Aorta (tissue), 5 donors: ENCODE results near the gene HDAC6. TPM values are rescaled to one million over a fixed set of nuclear protein-coding genes. Genes with fewer than 3 reads are reported as not detected.
A peak's percentile ranks its signal among the peaks of the same experiment; 100 is the strongest.

Source experiments
- ATAC-seq: fragments of 200-7000 bp; cut with Tn5 transposase; one replicate; pipeline ENCODE4 v1.9.1; 2022; ENCODE audit warnings: moderate library complexity; ENCODE audit not compliant: low FRiP score
- DNase-seq, 2 donors: peaks; one replicate each; pipeline ENCODE4 v3.0.0-alpha.2; 2020
- H3K27ac ChIP-seq, 2 donors: one replicate each; pipeline ENCODE4 v1.5.1; 2013; ENCODE audit warnings: low read length in 2 of 2, mild to moderate bottlenecking in 2 of 2, moderate library complexity in 2 of 2, control low read depth in 1 of 2, inconsistent platforms in 1 of 2, low read depth in 1 of 2
- H3K27me3 ChIP-seq, 2 donors: one replicate each; pipeline ENCODE4 v1.6.1; 2013; ENCODE audit warnings: control low read depth in 1 of 2, low read length in 1 of 2, mild to moderate bottlenecking in 1 of 2, moderate library complexity in 1 of 2; ENCODE audit not compliant: insufficient read depth in 2 of 2, control insufficient read depth in 1 of 2
- H3K36me3 ChIP-seq, 2 donors: one replicate each; pipeline ENCODE4 v1.6.1; 2013; ENCODE audit warnings: control low read depth in 1 of 2, low read length in 1 of 2, mild to moderate bottlenecking in 1 of 2; ENCODE audit not compliant: insufficient read depth in 2 of 2, control insufficient read depth in 1 of 2
- H3K4me1 ChIP-seq, 2 donors: one replicate each; pipeline ENCODE4 v1.6.1; 2013; ENCODE audit warnings: low read length in 2 of 2, control low read depth in 1 of 2, mild to moderate bottlenecking in 1 of 2, moderate library complexity in 1 of 2; ENCODE audit not compliant: insufficient read depth in 2 of 2, control insufficient read depth in 1 of 2
- H3K4me3 ChIP-seq, 2 donors: one replicate each; pipeline ENCODE4 v1.5.1; 2013; ENCODE audit warnings: low read length in 2 of 2, control low read depth in 1 of 2, mild to moderate bottlenecking in 1 of 2
- H3K9me3 ChIP-seq: one replicate; pipeline ENCODE4 v1.6.1; 2013; ENCODE audit warnings: mild to moderate bottlenecking, low read length; ENCODE audit not compliant: control insufficient read depth
- WGBS, 2 donors: extraction: QIAGEN DNeasy Blood & Tissue Kit; methylation state at CpG; one replicate each; pipeline ENCODE4 v1.1.7; 2013; 5-methylcytosine and 5-hydroxymethylcytosine counted together
- intact Hi-C, 2 donors: fragments of 100-400 bp; cut with DNase I; formaldehyde crosslinking; loops; one replicate each; pipeline versions ENCODE4 v1.14.2 to v1.15.0; 2022
- polyA plus RNA-seq, 2 donors: library from polyadenylated mRNA; stranded (reverse); fragments of 200-250 nt; gene quantifications; one replicate each; pipeline ENCODE4 v1.2.3, GENCODE V29; 2013
- total RNA-seq, 2 donors: library from RNA; stranded (reverse); fragmentation: NEBNext Ultra II Directional; extraction: Animal tissue kit (Norgen Biotek cat#: 25700); gene quantifications; one replicate each; pipeline ENCODE4 v1.2.1, GENCODE V29; 2021
- donor health status: healthy with polysubstance abuse.
- donor health status: Bipolar disorder and iron deficiency.
- donor health status: DM: no; HTN: no; CAD: no.
- donor health status: DM: no; HTN: no; CAD: no.
- donor health status: DM: yes; HTN: yes; CAD: no.

Gene HDAC6
- total and polyA plus RNA-seq, 4 donors, result 28.0 to 229 (median 83.5) TPM

- ATAC-seq (no peak), DNase-seq (no peak)
- Histone ChIP-seq H3K4me3 (no peak overlapping the region), H3K36me3 (no peaks in the 10 kb centered on the region), H3K9me3 (no peaks in the 10 kb centered on the region), H3K27ac (no peak overlapping the region), H3K27me3 (no peaks in the 10 kb centered on the region), H3K4me1 (no peaks in the 10 kb centered on the region)
- WGBS, 2 donors, result 61 to 63% methylated on average over 13 of the region's 13 CpGs
- intact Hi-C loops, result no loop called here
Observed at GRCh38 chrX:48776818-48777439, 24.9 kb upstream of the HDAC6 start.

GRCh38 chrX:48779399-48779798, 22.5 kb upstream of the HDAC6 start:
- Histone ChIP-seq H3K27ac (no peak overlapping the region), H3K36me3 (no peaks in the 10 kb centered on the region), H3K27me3 (no peaks in the 10 kb centered on the region), H3K9me3 (no peaks in the 10 kb centered on the region), H3K4me1 (no peaks in the 10 kb centered on the region), H3K4me3 (no peak overlapping the region)
- 77 to 79% methylated on average over 7 of the region's 7 CpGs for whole genome bisulfite sequencing, 2 donors
- DNase-seq (no peak), ATAC-seq (no peak)
- intact Hi-C loops, result no loop called here

DNA sequence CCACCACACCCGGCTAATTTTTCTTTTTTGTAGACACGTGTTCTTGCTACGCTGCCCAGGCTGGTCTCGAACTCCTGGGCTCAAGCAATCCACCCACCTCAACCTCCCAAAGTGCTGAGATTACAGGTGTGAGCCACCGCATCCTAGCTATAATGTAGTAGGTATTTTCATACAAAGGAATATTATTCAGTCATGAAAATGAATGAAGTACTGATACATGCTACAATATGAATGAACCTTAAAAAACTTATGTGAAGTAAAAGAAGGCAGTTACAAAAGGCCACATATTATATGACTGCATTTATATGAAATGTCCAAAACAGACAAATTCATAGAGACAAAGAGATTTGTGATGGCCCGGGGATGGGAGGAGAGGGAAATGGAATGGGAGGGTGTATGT, 20.2 kb upstream of the HDAC6 start:
- Histone ChIP-seq H3K9me3 (no peaks in the 10 kb centered on the region), H3K4me1 (no peaks in the 10 kb centered on the region), H3K36me3 (no peaks in the 10 kb centered on the region), H3K27me3 (no peaks in the 10 kb centered on the region), H3K4me3 (no peak overlapping the region), H3K27ac (no peak overlapping the region)
- intact Hi-C loops, result no loop called here
- ATAC-seq, result no peak
- no peak for DNase-seq
- 89 to 92% methylated on average over 6 of the region's 6 CpGs for WGBS, 2 donors

DNA sequence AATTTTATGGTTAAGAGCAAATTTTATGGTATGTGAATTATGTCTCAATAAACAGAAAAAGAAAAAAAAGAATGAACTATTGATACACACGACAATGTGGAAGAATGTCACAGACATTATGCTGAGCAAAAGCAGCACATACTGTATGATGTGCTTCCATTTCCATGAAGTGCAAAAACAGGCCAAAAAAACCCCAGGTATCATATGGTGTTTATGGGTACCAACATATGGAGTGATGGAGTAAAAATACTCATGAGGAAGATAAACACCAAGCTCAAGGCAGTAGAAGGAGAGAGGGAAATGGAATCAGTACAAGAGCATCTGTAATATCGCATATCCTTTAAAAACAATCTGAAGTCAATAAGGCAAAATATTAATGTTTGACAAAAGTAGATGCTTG, 19.7 kb upstream of the HDAC6 start:
- Histone ChIP-seq H3K36me3 (no peaks in the 10 kb centered on the region), H3K9me3 (no peaks in the 10 kb centered on the region), H3K4me1 (no peaks in the 10 kb centered on the region), H3K27ac (no peak overlapping the region), H3K27me3 (no peaks in the 10 kb centered on the region), H3K4me3 (no peak overlapping the region)
- ATAC-seq, result no peak
- WGBS, 2 donors, result 61 to 62% methylated on average over 2 of the region's 2 CpGs
- intact Hi-C loops, result no loop called here
- no peak for DNase-seq

DNA sequence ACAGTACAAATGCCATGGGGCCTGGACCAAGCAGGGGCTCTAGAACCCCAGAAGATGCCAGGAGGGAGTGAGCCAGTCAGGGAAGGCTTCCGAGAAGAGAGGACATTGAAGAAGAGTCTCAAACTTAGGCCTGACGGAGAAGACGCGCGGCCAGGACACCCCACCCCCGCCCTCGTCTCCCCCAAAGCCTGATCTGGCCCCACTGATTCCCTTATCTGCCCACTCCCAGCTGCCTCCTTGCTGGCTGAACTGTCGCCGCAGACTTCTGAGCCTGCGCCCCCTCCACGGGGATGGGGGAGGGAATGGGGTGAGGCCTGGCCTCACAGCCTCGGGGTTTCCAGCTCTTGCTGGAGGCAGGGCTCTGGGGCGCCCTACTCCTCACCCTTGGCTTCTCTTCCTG, 19.1 kb upstream of the HDAC6 start:
- DNase-seq (no peak), ATAC-seq (peak; percentile 11)
- Histone ChIP-seq H3K9me3 (no peaks in the 10 kb centered on the region), H3K36me3 (no peaks in the 10 kb centered on the region), H3K4me1 (no peaks in the 10 kb centered on the region), H3K27ac (no peak overlapping the region), H3K4me3 (no peak overlapping the region), H3K27me3 (no peaks in the 10 kb centered on the region)
- intact Hi-C loops, result no loop called here
- WGBS, 2 donors, result 76 to 80% methylated on average over 13 of the region's 13 CpGs

- no peaks in the 10 kb centered on the region for H3K27me3 ChIP-seq
- ATAC-seq (no peak), DNase-seq (no peak)
- H3K4me1 ChIP-seq, result no peaks in the 10 kb centered on the region
- H3K4me3 ChIP-seq, result no peak overlapping the region
- WGBS, 2 donors, result 50 to 53% methylated on average over 3 of the region's 3 CpGs
- H3K36me3 ChIP-seq, result no peaks in the 10 kb centered on the region
- no peaks in the 10 kb centered on the region for H3K9me3 ChIP-seq
- H3K27ac ChIP-seq, result no peak overlapping the region
- intact Hi-C loops, result no loop called here
Observed at GRCh38 chrX:48784726-48785125, 17.1 kb upstream of the HDAC6 start.

DNA sequence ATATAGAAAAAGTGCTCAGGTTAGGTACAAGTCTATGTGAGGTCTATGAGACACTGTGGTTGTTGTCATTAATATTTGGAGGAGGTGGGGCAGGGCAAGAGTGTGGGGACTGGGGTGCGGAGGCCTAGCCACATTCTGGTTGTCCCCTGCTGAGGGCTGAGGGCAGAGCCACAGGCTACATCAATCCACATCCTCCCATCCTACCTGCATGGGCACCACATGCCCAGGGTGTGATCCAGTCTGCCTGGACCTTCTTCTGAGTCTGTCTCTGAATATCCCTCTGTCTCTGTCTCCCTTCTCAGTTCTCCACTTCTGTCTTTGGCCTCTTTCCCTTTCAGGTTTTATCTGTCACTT, 16.7 kb upstream of the HDAC6 start:
- H3K27ac ChIP-seq, result no peak overlapping the region
- no peak for ATAC-seq
- no peaks in the 10 kb centered on the region for H3K36me3 ChIP-seq
- no peaks in the 10 kb centered on the region for H3K4me1 ChIP-seq
- no peaks in the 10 kb centered on the region for H3K9me3 ChIP-seq
- H3K27me3 ChIP-seq, result no peaks in the 10 kb centered on the region
- intact Hi-C loops, result no loop called here
- H3K4me3 ChIP-seq, result no peak overlapping the region
- DNase-seq, result no peak
- 85 to 86% methylated on average over 1 of the region's 1 CpG for WGBS, 2 donors

DNA sequence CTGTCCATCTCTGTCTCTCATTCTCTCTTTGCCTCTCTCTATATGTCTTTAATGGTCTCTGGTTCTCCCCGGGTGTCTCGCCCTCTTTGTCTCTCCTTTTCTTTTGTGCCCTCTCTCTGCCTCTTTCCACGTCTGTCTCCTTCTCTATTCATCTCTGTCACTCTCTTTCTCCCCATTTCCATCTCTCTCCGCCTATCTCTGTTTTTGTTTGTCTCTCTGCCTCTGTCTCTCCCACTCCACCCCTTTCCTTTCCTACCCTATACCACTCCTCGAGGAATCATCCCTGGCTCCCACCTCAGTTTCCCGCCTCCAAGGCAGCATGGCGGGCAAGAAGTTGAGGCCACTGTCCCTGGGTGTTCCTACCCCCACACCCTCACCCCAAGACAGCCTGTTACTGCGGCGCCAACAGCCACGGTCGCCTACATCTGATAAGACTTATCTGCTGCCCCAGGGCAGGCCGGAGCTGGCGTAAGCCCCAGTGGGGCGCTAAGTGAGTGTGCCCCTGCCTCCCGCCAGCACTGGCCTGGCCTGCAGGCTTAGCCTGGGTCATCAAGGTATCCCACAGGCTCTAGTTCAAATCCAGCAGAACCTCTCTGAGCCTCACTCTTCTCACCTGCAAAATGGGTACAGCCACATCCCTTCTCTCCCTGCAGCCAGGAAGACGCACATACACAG, 16.2 kb upstream of the HDAC6 start:
- intact Hi-C loops, result no loop called here
- H3K4me1 ChIP-seq, result no peaks in the 10 kb centered on the region
- ATAC-seq, result no peak
- no peaks in the 10 kb centered on the region for H3K27me3 ChIP-seq
- 71 to 75% methylated on average over 16 of the region's 16 CpGs for WGBS, 2 donors
- H3K36me3 ChIP-seq, result no peaks in the 10 kb centered on the region
- H3K27ac ChIP-seq, result no peak overlapping the region
- H3K4me3 ChIP-seq, result no peak overlapping the region
- no peaks in the 10 kb centered on the region for H3K9me3 ChIP-seq
- no peak for DNase-seq

GRCh38 chrX:48786341-48786800, 15.5 kb upstream of the HDAC6 start, which contains the start of gene GATA1:
TSS of gene GATA1 (plus strand) at chrX:48786590. CDS start at chrX:48791110, 4,520 bp downstream.
- ATAC-seq, result no peak
- no peak for DNase-seq

More at GRCh38 chrX:48786341-48786800, 15.5 kb upstream of the HDAC6 start, which contains the start of gene GATA1:
- Histone ChIP-seq H3K4me3 (no peak within 1 kb of the TSS), H3K4me1 (no peaks in the 10 kb centered on the region), H3K36me3 (no peaks in the 10 kb centered on the region), H3K27ac (no peak within 1 kb of the TSS), H3K9me3 (no peaks in the 10 kb centered on the region), H3K27me3 (no peaks in the 10 kb centered on the region)
- 66 to 88% methylated on average over 6 to 7 of the region's 7 CpGs for WGBS, 2 donors
- intact Hi-C loops, result no loop called here
